Stimulated activated memory B cell treated with anti-CD40 and anti-IgM and Interleukin-4, amounts not matched to agents 10 μg/mL and 1 μg/mL and 100 μg/mL, for 72 hours (primary cell): ENCODE results near the gene MT1HL1.

Experiments used
- ATAC-seq: fragments of 150-1000 bp; cut with Tn5 transposase; 2 replicates; pipeline ENCODE4 v1.10.0; 2021
- H3K27ac Mint-ChIP-seq: one replicate; pipeline ENCODE4 v1.8.0; 2022; ENCODE audit warnings: mild to moderate bottlenecking, mixed read lengths
- H3K27me3 Mint-ChIP-seq: one replicate; pipeline ENCODE4 v1.8.0; 2022; ENCODE audit warnings: mixed read lengths
- H3K36me3 Mint-ChIP-seq: one replicate; pipeline ENCODE4 v1.8.0; 2022; ENCODE audit warnings: mixed read lengths
- H3K4me1 Mint-ChIP-seq: one replicate; pipeline ENCODE4 v1.8.0; 2022; ENCODE audit warnings: mixed read lengths
- H3K4me3 Mint-ChIP-seq: one replicate; pipeline ENCODE4 v1.8.0; 2022; ENCODE audit warnings: mild to moderate bottlenecking, moderate library complexity, mixed read lengths
- H3K9me3 Mint-ChIP-seq: one replicate; pipeline ENCODE4 v1.8.0; 2022; ENCODE audit warnings: mixed read lengths

MT1HL1 gene

DNA sequence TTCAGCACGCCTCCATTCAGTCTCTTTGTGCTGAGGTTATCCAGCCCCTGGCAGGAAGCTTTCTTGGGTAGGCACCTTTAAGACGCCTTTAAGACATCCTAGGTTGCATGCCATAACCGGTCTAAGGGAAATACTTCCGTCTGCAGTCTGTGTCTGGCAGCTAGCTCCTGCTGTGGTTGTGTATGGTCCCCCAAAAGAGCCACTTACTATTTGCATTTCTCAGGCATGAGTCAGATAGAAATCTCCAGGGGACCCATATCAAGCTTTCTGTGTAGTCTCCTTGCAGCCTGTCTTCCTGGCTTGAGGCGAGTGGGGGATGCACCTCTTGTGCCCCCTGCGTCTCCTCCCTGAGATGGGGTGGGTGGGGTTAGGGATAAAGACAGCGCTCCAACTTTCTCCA lies 27.8 kb upstream of the MT1HL1 start:
- peaks cover 4% of the 10 kb centered on the region for H3K9me3 Mint-ChIP-seq
- H3K27me3 Mint-ChIP-seq = peaks cover 48% of the 10 kb centered on the region
- no peak for ATAC-seq
- no peak overlapping the region for H3K27ac Mint-ChIP-seq
- no peaks in the 10 kb centered on the region for H3K36me3 Mint-ChIP-seq
- no peak overlapping the region for H3K4me3 Mint-ChIP-seq
- H3K4me1 Mint-ChIP-seq = no peaks in the 10 kb centered on the region

GRCh38 chr1:237031480-237031879 lies 27.2 kb upstream of the MT1HL1 start:
- Mint-ChIP-seq H3K4me3 (no peak overlapping the region), H3K4me1 (no peaks in the 10 kb centered on the region), H3K9me3 (peaks cover 4% of the 10 kb centered on the region), H3K27me3 (peaks cover 48% of the 10 kb centered on the region), H3K36me3 (no peaks in the 10 kb centered on the region), H3K27ac (no peak overlapping the region)
- ATAC-seq = no peak

DNA sequence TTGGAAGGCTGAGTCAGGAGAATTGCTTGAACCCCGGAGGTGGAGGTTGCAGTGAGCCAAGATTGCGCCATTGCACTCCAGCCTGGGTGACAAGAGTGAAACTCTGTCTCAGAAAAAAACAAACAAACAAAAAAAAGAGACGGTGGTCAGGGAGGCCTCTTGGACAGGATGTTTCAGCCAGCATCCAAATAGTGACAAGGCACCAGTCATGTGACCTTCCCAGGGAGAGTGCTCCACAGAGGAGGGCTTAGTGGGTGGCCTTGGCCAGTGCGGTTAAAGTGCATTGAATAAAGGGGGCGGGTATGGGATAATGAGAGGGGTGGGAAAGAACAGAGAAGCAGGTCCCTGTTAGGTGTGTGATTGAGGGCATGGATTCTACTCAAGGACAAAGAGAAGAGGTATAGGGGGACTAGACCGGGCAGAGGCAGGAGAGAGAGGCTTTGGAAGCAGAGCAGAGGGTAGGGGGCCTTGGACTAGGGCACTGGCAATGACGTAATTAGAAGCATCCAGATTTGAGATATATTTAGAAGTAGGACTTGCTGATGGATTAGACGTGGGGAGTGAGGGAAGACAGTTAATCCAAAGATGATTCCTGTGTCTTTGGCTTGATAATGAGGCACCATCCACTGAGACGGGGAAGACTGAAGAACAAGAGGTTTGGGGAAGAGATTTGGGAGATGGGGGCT lies 25.8 kb upstream of the MT1HL1 start:
- Mint-ChIP-seq H3K36me3 (peaks cover 6% of the 10 kb centered on the region), H3K27me3 (peaks cover 48% of the 10 kb centered on the region)

GRCh38 chr1:237029240-237029639 lies 25.0 kb upstream of the MT1HL1 start:
- no peak overlapping the region for H3K4me3 Mint-ChIP-seq
- no peaks in the 10 kb centered on the region for H3K4me1 Mint-ChIP-seq
- H3K36me3 Mint-ChIP-seq = peaks cover 6% of the 10 kb centered on the region
- peaks cover 8% of the 10 kb centered on the region for H3K9me3 Mint-ChIP-seq
- H3K27me3 Mint-ChIP-seq = peaks cover 48% of the 10 kb centered on the region
- no peak for ATAC-seq
- no peak overlapping the region for H3K27ac Mint-ChIP-seq

More for the DNA sequence above, 25.8 kb upstream of the MT1HL1 start:
- Mint-ChIP-seq H3K4me1 (no peaks in the 10 kb centered on the region), H3K9me3 (peaks cover 8% of the 10 kb centered on the region), H3K4me3 (no peak overlapping the region), H3K27ac (no peak overlapping the region)
- ATAC-seq = no peak

DNA sequence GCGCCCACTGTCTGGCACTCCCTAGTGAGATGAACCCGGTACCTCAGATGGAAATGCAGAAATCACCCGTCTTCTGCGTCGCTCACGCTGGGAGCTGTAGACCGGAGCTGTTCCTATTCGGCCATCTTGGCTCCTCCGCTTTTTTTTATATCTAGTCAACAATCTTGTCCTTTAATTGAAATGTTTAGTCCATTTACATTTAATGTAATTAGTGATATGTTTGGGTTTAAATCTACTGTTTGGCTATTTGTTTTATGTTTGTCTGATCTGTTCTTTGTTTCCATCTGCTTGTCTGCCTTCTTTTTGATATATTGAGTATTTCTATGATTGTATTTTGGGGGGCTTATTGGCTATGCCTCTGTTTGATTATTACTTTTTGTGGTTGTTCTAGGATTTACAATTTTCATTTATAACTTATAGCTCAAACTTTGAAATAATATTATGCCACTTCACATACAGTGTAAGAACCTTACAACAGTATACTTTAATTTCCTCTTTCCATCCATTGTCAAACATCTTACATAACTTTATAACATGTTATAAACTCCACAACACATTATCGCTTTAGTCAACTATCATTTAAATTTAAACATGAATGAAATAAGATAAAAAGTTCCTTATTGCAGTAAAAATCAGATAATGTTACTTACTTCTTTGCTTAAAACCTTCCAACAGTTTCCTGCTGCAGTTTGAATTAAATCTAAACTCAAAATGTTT lies 21.3 kb upstream of the MT1HL1 start:
- H3K36me3 Mint-ChIP-seq = peaks cover 6% of the 10 kb centered on the region
- H3K4me1 Mint-ChIP-seq = no peaks in the 10 kb centered on the region
- peaks cover 28% of the 10 kb centered on the region for H3K27me3 Mint-ChIP-seq
- no peak for ATAC-seq
- no peak overlapping the region for H3K4me3 Mint-ChIP-seq
- no peak overlapping the region for H3K27ac Mint-ChIP-seq
- peaks cover 8% of the 10 kb centered on the region for H3K9me3 Mint-ChIP-seq

DNA sequence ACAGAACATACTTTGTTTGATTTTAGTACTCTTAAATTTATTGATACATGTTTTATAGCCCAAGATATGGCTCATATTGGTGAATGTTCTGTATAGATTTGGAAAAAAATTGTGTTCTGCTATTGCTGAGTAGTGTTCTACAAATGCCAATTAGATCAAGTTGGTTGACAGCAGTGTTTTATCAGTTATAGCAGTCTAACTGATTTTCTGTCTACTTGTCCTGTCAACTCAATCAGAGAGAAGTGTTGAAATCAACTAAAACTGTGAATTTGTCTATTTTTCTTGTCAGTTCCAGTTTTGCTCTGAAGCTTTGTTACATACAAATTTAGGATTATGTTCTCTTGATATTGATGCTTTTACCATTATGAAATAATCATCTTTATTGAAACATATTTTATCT lies 14.7 kb upstream of the MT1HL1 start:
- Mint-ChIP-seq H3K4me1 (no peaks in the 10 kb centered on the region), H3K4me3 (no peak overlapping the region), H3K27ac (no peak overlapping the region), H3K27me3 (peaks cover 9% of the 10 kb centered on the region), H3K9me3 (peaks cover 3% of the 10 kb centered on the region), H3K36me3 (no peaks in the 10 kb centered on the region)
- ATAC-seq = no peak

DNA sequence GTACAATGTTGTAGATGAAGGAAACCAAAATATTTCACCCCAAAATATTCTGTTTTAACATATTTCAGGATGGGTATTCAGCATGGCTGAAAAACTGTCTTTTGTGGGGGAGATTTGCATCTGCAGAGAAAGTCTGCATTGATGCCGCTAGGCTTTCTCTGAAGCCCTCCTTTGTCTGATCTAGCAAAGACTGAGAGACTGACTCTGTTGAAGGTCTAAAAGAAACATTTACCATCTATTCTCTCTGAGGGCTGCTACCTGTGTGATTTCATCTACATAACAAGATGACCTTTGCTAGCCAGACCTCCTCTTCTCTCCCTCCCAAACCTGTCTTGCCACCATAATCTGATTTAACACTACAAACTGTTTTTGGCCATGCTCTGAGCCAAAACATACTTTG lies 12.4 kb upstream of the MT1HL1 start:
- Mint-ChIP-seq H3K36me3 (no peaks in the 10 kb centered on the region), H3K27me3 (peaks cover 9% of the 10 kb centered on the region), H3K9me3 (peaks cover 3% of the 10 kb centered on the region), H3K27ac (no peak overlapping the region), H3K4me3 (no peak overlapping the region), H3K4me1 (no peaks in the 10 kb centered on the region)
- no peak for ATAC-seq

DNA sequence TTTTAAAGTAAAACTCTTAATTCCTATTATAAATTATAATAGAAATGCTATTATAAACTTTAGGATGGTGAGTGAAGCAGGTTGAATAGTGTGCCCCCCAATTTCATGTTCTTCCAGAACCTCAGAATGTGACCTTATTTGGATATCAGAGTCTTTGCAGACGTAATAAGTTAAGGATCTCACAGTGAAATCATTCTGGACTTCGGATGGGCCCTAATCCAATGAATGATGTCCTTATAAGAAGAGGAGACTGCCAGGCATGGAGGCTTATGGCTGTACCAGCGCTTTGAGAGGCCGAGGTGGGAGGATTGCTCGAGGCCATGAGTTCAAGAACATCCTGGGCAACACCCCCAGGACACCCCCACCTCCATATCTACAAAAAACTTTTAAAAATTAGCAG lies 9.4 kb upstream of the MT1HL1 start:
- ATAC-seq = no peak
- H3K4me3 Mint-ChIP-seq = no peak overlapping the region
- peaks cover 3% of the 10 kb centered on the region for H3K9me3 Mint-ChIP-seq

DNA sequence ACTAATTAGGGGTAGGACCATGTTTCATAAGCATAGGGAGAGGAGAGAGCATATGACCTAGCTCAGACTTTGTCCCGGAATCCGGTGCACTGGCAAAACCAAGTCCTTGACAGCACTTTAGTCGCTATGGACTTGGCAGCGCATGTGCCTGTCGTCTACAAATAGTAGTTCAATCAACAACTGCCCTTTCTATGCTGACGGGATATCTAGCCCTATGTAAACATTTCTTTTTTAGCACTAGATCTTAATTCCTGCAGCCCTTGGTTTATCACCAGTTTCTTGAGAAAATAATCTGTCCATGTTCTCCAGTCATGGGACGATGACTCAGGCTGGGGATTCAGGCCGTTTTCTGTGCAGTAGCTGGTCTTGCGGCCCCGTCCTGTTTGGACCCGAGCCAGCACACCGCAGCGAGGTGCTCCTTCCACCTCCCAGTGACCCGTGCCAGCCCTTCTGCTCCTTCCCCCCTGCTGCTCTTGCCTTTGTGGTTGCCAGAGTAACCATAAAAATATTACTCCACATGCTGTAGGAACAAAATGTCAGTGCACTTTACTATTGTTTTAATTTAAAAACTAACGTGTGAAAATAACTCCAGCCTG lies 8.6 kb upstream of the MT1HL1 start:
- peaks cover 1% of the 10 kb centered on the region for H3K9me3 Mint-ChIP-seq
- no peak overlapping the region for H3K27ac Mint-ChIP-seq

More for the DNA sequence above, 9.4 kb upstream of the MT1HL1 start:
- no peak overlapping the region for H3K27ac Mint-ChIP-seq
- no peaks in the 10 kb centered on the region for H3K4me1 Mint-ChIP-seq
- no peaks in the 10 kb centered on the region for H3K36me3 Mint-ChIP-seq
- peaks cover 9% of the 10 kb centered on the region for H3K27me3 Mint-ChIP-seq

GRCh38 chr1:237012361-237012760 lies 8.1 kb upstream of the MT1HL1 start:
- no peak overlapping the region for H3K27ac Mint-ChIP-seq
- H3K4me3 Mint-ChIP-seq = no peak overlapping the region
- H3K9me3 Mint-ChIP-seq = no peaks in the 10 kb centered on the region
- no peak for ATAC-seq
- no peaks in the 10 kb centered on the region for H3K4me1 Mint-ChIP-seq
- H3K27me3 Mint-ChIP-seq = no peaks in the 10 kb centered on the region
- H3K36me3 Mint-ChIP-seq = no peaks in the 10 kb centered on the region

More for the DNA sequence above, 8.6 kb upstream of the MT1HL1 start:
- ATAC-seq = no peak
- H3K4me1 Mint-ChIP-seq = no peaks in the 10 kb centered on the region
- no peaks in the 10 kb centered on the region for H3K36me3 Mint-ChIP-seq
- H3K27me3 Mint-ChIP-seq = peaks cover 4% of the 10 kb centered on the region
- H3K4me3 Mint-ChIP-seq = no peak overlapping the region

GRCh38 chr1:237011432-237011831 lies 7.2 kb upstream of the MT1HL1 start:
- Mint-ChIP-seq H3K9me3 (no peaks in the 10 kb centered on the region), H3K4me3 (no peak overlapping the region), H3K4me1 (no peaks in the 10 kb centered on the region), H3K27ac (no peak overlapping the region), H3K27me3 (no peaks in the 10 kb centered on the region), H3K36me3 (no peaks in the 10 kb centered on the region)
- ATAC-seq = no peak

GRCh38 chr1:237009611-237010010 lies 5.4 kb upstream of the MT1HL1 start:
- Mint-ChIP-seq H3K27me3 (no peaks in the 10 kb centered on the region), H3K4me3 (no peak overlapping the region), H3K9me3 (no peaks in the 10 kb centered on the region), H3K27ac (no peak overlapping the region), H3K4me1 (no peaks in the 10 kb centered on the region), H3K36me3 (no peaks in the 10 kb centered on the region)
- ATAC-seq = no peak

DNA sequence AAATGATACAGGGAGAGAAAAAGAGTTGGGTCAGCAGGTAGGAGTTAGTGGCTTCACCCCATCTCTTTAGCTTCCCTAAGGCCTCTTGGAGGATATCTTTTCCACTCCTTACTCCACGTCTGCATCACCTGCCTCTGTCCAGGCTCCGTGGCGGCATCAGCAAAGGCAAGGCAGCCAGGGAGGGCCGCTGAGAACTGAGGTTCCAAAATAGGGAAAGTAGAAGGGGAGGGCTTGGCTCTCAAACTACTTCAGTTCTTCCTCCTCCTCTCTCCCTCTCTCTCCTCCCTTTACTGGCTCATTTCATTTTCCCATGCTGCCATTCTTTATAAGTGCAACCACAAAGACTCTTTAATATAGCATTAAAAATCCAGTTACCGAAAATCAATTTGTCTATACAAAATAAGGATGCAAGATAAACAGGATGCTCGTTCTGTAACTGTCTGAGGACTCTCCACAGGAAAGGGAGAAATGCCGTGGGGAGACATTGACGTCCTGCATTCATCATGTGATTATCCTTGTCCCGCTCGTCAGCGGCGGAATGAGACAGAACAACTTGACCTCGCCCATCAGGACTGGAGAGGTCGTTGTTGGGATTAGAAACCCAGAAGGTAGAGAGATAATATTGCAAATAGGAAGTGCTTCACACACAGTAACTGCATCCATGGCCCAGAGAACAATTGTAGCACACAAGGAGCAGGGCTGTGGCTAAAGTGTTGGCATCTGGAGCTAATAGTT lies 3.1 kb upstream of the MT1HL1 start:
- no peaks in the 10 kb centered on the region for H3K36me3 Mint-ChIP-seq
- H3K4me3 Mint-ChIP-seq = no peak overlapping the region
- no peaks in the 10 kb centered on the region for H3K4me1 Mint-ChIP-seq
- ATAC-seq = no peak
- H3K27me3 Mint-ChIP-seq = no peaks in the 10 kb centered on the region
- H3K9me3 Mint-ChIP-seq = no peaks in the 10 kb centered on the region
- no peak overlapping the region for H3K27ac Mint-ChIP-seq

GRCh38 chr1:237005674-237006073 lies 1.4 kb upstream of the MT1HL1 start:
- no peak overlapping the region for H3K4me3 Mint-ChIP-seq
- H3K27ac Mint-ChIP-seq = no peak overlapping the region
- ATAC-seq = no peak
- no peaks in the 10 kb centered on the region for H3K27me3 Mint-ChIP-seq
- H3K4me1 Mint-ChIP-seq = no peaks in the 10 kb centered on the region
- H3K9me3 Mint-ChIP-seq = no peaks in the 10 kb centered on the region
- H3K36me3 Mint-ChIP-seq = no peaks in the 10 kb centered on the region

- no peak for ATAC-seq
- Mint-ChIP-seq H3K4me1 (no peaks in the 10 kb centered on the region), H3K9me3 (no peaks in the 10 kb centered on the region), H3K27ac (no peak overlapping the region), H3K36me3 (no peaks in the 10 kb centered on the region), H3K4me3 (no peak overlapping the region), H3K27me3 (no peaks in the 10 kb centered on the region)
Observed at GRCh38 chr1:237003516-237003915, 725 bp downstream of the MT1HL1 start.
